Middle frontal gyrus (tissue), 1 donor: ENCODE results near the gene OR2V2.
"Not testable (repeated sequence)": the region's sequence is repeated elsewhere in the genome, so short reads cannot be mapped to it uniquely, and the experiment has no call there.

ENCODE experiments used
- DNase-seq: peaks from one replicate; pipeline ENCODE4 v3.0.0-alpha.2; 2015; ENCODE audit warnings: low spot score; ENCODE audit errors: extremely low spot score

Gene OR2V2

DNA sequence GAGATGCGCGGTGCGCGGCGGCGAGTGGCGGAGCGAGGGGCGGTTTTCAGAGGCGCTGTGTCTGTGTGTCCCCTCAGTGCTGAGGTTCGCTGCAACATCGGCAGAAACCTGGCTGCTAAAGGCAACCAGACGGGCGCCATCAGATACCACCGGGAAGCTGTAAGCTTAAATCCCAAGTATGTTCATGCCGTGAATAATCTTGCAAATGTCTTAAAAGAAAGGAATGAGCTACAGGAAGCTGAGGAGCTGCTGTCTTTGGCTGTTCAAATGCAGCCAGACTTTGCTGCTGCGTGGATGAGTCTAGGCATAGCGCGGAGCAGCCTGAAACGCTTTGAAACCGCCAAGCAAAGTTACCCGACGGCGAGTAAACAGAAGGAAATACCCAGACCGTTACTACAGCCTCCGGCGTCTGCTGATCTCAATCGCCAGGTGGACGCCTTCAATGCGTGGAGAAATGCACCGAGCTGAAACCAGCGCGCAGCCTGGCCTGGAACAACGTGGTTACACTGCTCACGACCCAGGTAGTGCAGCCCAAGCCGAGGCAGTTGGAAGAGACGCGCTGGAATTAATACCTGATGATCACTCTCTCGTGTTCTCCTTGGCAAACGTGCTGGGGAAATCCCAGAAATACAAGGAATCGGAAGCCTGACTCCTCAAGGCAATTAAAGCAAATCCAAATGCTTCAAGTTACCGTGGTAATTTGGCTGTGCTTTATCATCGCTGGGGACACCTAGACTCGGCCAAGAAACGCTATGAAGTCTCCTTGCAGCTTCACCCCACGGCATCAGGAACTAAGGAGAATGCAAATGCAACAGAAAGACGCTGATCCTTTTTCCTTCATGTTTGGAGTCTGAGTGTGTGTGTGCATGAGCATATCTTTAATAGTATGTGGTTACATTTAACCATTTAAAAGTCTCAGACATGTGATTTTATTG is 32.3 kb upstream of the OR2V2 start:
- DNase-seq: no peak

- DNase-seq: no peak
Observed at GRCh38 chr5:181118369-181118768, 29.0 kb upstream of the OR2V2 start.

DNA sequence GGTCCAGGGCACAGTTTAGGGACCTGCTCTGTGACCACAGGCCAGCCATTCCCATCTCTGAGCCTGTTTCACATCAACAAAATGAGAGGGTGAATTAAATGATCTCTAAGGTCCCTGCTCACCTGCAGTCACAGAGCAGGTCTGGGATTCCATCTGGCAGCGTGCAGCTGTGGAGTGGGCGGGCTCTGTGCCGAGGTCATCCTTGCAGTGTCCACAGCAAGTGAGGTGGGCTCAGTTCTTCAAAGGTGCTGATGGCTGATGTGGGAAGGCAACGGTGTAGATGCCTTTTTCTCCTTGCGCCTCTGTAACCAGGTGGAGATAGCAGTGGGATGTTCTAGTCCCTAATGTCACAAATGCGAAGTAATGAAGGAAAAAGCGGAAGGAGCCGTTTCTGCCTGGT is 28.3 kb upstream of the OR2V2 start:
- no peak for DNase-seq

DNA sequence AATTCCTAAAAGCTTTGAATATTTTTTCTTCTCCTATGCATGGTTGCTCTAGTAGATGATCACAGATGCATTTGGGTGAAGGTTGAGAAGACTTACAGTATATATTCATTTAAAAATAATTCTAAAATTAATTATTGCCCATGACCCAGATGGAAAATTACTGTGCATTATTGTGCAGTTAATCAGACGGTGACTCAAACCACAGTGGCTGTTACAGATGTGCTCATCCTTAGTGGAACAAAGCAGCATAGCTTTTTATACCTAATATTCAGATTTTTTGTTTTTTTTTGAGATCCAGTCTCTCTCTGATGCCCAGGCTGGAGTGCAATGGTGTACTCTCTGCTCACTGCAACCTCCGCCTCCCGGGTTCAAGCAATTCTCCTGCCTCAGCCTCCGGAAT is 27.1 kb upstream of the OR2V2 start:
- no peak for DNase-seq

DNA sequence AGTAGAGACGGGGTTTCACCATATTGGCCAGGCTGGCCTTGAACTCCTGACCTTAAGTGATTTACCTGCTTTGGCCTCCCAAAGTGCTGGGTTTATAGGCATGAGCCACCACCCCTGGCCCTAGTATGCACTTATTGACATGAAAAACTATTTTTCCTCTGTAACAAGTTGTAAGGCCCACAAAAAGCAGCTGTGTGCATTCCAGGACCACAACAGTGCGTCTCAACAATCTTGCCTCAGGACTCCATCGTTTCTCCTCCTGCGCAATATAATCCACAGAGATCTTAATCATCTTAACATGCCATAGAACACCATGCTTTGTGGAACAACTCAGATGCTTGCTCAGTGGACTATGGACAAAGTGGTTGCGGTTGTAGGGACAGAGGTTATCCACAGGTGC is 26.6 kb upstream of the OR2V2 start:
- DNase-seq: no peak

DNA sequence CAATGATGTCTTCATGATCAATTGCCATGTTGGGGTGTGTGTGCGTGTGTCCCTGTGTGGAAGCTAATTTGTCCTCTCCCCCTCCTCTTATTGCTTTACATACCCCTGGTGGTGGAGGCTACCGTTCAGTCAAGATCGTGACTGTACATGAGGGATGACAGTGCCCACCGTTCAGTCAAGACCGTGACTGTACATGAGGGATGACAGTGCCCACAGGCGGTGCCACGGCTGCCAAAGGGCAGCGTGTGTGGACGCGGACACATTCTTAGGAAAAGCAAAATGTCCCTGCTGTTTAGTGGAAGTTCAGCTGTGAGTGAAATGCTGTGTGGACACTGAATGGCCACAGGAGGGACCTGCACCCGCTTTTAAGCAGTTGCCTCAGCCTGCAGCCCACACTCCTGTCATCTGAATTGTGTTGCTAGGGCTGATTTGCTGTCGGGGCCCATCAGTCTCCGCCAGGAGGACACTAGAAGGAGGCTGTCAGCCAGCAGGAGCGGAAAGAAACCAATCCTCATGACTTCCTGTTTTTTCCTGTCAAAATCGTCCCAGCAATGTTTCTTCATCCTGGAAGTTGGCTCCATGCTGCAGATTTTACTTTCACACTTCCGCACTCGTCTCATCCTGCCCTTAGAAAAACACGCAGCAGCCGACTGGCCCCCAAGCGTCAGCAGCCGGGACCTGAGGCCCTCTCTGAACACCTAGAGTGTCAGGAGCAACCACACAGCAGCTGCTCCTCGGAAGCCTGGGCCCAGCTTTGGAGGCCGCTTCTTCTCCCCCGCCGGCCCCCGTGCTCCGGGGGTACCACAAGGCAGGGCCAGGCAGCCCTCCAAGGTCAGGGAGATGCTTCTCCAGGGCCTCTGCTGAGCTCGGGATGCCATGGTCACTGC is 25.5 kb upstream of the OR2V2 start:
- DNase-seq: no peak

- no peak for DNase-seq
Observed at GRCh38 chr5:181124526-181124925, 22.9 kb upstream of the OR2V2 start.

- no peak for DNase-seq
Observed at GRCh38 chr5:181126841-181127240, 20.5 kb upstream of the OR2V2 start.

DNA sequence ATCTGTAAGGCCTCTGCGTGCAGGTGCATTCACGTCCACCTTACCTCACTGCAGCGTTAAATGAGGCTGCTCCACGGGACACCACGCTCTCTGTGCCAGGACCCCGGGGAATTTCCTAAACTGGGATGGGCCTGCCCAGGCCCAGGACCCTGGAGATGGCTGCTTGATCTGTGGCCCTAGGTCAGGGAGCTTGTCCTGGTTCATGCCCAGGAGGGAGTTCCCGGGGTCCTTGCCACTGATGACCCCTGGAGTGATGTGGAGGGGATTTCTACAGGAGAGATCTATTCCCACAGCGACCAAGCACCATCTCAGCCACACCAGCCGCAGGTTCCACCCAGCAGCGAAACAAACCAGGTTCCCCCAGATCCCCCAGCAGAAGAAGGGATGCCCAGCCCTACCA is 19.9 kb upstream of the OR2V2 start:
- no peak for DNase-seq

DNA sequence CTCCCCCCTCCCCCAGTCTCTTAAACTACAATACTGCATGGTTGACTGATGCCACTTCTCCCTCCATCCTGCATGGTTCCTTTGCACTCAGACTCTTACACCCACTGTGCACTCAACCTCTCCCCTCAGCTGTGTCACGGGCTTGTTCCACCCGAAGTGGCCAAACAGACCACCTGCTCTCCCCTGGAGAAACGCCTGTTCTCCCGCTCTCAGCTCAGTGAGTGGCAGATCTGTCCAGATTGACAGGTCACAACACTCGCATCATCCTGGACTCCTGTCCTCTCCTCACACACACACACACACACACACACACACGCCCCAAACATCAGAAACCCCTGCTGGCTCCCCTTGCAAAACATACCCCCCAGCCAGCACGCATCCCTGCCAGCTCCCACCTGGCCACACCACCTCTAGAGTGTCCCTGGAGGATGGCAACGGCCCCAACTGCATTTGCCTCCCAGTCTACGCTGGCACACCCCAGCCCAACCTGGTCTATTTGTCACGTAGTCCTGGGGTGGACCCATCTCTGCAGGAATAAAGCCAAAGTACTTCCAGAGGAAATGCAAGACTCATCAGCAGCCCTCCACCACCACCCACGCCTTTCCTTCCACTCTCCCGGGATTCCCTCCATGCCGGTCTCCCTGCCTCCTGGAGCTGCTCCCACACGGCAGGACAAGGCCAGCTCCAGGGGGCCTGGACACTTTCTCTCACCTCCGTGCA is 19.3 kb upstream of the OR2V2 start:
- no peak for DNase-seq

DNA sequence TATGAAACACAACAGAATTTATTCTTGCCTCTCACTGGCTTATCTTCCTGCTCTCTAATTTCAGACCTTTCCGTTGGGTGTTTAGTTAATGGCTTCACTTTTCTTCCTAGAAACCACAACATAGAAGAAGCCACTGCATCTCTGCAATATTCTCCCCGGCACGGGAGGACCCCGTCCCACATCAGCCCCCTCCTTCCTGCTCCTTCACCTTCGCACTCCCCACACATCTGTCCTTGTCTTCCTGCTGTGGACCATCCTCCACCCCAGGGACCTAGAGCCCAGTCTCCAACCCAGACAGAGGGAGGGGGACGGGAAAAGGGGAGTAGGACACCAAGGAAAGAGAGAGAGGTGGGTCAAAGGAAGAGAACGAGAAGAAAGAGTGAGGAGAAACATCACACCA is 17.8 kb upstream of the OR2V2 start:
- no peak for DNase-seq

DNA sequence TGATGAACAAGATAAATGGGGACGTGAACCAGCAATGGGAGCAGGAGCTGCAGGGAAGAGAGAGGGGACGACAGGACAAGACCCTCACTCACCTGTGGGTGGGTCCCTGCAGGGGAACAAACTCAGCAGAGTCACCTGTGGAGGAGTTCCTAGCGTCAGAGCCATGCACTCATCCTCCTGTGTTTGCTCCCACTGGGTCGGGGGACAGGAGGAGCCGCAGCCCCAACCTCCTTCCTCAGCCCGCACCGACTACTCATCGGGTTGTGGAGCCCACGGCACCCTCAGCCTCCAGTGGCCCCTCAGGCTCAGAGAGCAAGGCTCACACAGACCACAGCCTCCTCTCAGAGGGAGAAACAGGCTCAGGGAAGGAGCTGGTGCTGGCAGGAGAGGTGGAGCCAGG is 17.3 kb upstream of the OR2V2 start:
- DNase-seq: not testable (repeated sequence)

GRCh38 chr5:181130832-181131496 is 16.4 kb upstream of the OR2V2 start, which contains the start of gene OR2V1:
TSS of gene OR2V1 (minus strand) at chr5:181131169. CDS start at chr5:181125304, 5,865 bp downstream.
- no peak for DNase-seq

- no peak for DNase-seq
Observed at GRCh38 chr5:181131514-181131913, 15.9 kb upstream of the OR2V2 start.

- DNase-seq: no peak
Observed at GRCh38 chr5:181133083-181133482, 14.3 kb upstream of the OR2V2 start.

- DNase-seq: no peak
Observed at GRCh38 chr5:181133610-181134231, 13.7 kb upstream of the OR2V2 start.

DNA sequence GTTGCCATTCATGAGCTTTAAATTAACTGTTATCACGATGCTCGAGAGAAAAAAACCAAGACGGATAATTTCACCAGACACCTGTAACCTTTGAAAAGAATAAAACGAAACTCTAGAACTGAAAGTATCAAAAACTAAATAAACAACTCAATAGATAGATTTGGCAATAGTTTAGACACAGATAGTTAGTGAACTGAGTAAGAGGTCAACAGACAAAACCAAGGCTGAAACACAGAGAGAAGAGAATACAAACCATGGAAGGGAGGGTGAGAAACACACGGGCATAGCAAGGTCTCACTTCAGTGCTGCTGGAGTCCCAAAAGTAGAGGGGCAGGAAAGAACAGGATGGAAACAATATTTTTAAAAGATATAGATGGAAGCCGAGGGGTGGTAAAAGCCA is 13.1 kb upstream of the OR2V2 start:
- DNase-seq: no peak

DNA sequence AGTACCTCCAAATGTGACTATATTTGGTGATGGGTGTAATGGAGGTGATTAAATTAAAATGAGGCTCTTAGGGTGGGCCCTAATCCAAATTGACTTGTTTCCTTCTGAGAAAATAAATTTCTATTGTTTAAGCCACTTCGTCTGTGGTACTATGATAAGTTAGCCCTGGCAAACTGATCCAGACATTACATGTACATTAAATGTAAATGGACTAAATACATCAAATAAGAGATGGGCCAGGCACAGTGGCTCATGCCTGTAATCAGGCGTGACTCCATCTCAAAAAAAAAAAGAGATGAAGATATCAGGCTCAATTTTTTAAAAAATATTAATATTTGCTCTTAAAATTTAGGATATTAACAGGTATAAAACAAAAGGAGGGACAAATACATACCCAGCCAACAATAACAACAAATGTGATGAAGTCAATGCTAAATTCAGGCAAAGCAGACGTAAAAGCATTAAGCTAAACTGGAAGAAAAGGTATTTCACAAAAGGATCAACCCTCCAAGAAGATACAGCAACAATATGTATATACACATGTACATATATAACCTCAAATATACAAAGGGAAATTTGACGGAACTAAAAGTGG is 10.9 kb upstream of the OR2V2 start:
- no peak for DNase-seq

GRCh38 chr5:181138258-181138657 is 9.1 kb upstream of the OR2V2 start:
- DNase-seq: no peak

- no peak for DNase-seq
Observed at GRCh38 chr5:181140766-181141165, 6.6 kb upstream of the OR2V2 start.
